Measurements from ENCODE around the gene UGCG.
A peak's percentile ranks its signal among the peaks of the same experiment; 100 is the strongest.
"Not testable (repeated sequence)": the region's sequence is repeated elsewhere in the genome, so short reads cannot be mapped to it uniquely, and the experiment has no call there.

Gene UGCG

GRCh38 chr9:111957856-111958631 is 61.4 kb downstream of the UGCG start:
- DNase-seq: peak; percentile 19

GRCh38 chr9:111959468-111960359 is 63.1 kb downstream of the UGCG start:
- DNase-seq: no peak

GRCh38 chr9:111960485-111960884 is 63.9 kb downstream of the UGCG start:
- not testable (repeated sequence) for DNase-seq

GRCh38 chr9:111961009-111961408 is 64.4 kb downstream of the UGCG start:
- DNase-seq: no peak

GRCh38 chr9:111961575-111961974 is 65.0 kb downstream of the UGCG start:
- DNase-seq: peak; percentile 47

GRCh38 chr9:111962021-111962420 is 65.4 kb downstream of the UGCG start:
- DNase-seq: no peak

GRCh38 chr9:111963995-111964394 is 67.4 kb downstream of the UGCG start:
- no peak for DNase-seq

GRCh38 chr9:111965566-111966019 is 69.0 kb downstream of the UGCG start:
- DNase-seq: no peak

GRCh38 chr9:111966124-111966723 is 69.6 kb downstream of the UGCG start:
- no peak for DNase-seq

- no peak for DNase-seq
Measured at GRCh38 chr9:111966861-111967291, 70.3 kb downstream of the UGCG start.

GRCh38 chr9:111967621-111968020 is 71.0 kb downstream of the UGCG start:
- DNase-seq: no peak

- DNase-seq: no peak
Measured at GRCh38 chr9:111969061-111969460, 72.4 kb downstream of the UGCG start.

- no peak for DNase-seq
Measured at GRCh38 chr9:111969622-111970021, 73.0 kb downstream of the UGCG start.

- DNase-seq: no peak
Measured at GRCh38 chr9:111970827-111971226, 74.2 kb downstream of the UGCG start.

- DNase-seq: no peak
Measured at GRCh38 chr9:111974092-111974681, 77.6 kb downstream of the UGCG start.

- no peak for DNase-seq
Measured at GRCh38 chr9:111975709-111976108, 79.1 kb downstream of the UGCG start.

- no peak for DNase-seq
Measured at GRCh38 chr9:111978616-111979015, 82.0 kb downstream of the UGCG start.

GRCh38 chr9:111979561-111979960 is 82.9 kb downstream of the UGCG start:
- DNase-seq: no peak

GRCh38 chr9:111980398-111980797 is 83.8 kb downstream of the UGCG start:
- DNase-seq: no peak

GRCh38 chr9:111983484-111983908 is 86.9 kb downstream of the UGCG start:
- no peak for DNase-seq

GRCh38 chr9:111984086-111984802 is 87.6 kb downstream of the UGCG start:
- no peak for DNase-seq

All from NCI-H2107 (cell line).